Pancreas (tissue), 10 donors: ENCODE measurements around the gene ADAMTS15. TPM values are rescaled to one million over a fixed set of nuclear protein-coding genes. Genes with fewer than 3 reads are reported as not detected.

Experiments
- ATAC-seq, 4 donors: fragments of 200-7000 bp; cut with Tn5 transposase; one replicate each; pipeline versions ENCODE4 v1.8.0 to v1.9.1; 2020; ENCODE audit warnings: mild to moderate bottlenecking in 4 of 4, moderate library complexity in 4 of 4
- DNase-seq, 6 donors: peaks; one replicate each; pipeline ENCODE4 v3.0.0-alpha.2; 2020
- FAIRE-seq: peaks from 2 replicates; lab custom pipeline; 2012; peaks lifted over from hg19 to GRCh38; lab: Jason Lieb, UNC
- H3K27ac ChIP-seq, 4 donors: fragments of 200-600 bp; sonication (generic); 1 replicate in 3 of 4; 2 replicates in 1 of 4; pipeline versions ENCODE4 v1.5.0 to v1.8.0; 2020
- H3K27me3 ChIP-seq, 4 donors: fragments of 200-600 bp; one replicate each; pipeline ENCODE4 v1.8.0; 2021
- H3K36me3 ChIP-seq, 3 donors: fragments of 200-600 bp; sonication (generic) in 1 of 3; one replicate each; pipeline versions ENCODE4 v1.5.0 to v1.8.0; 2020 to 2021
- H3K4me1 ChIP-seq, 3 donors: fragments of 200-600 bp; one replicate each; pipeline ENCODE4 v1.8.0; 2021
- H3K4me3 ChIP-seq, 4 donors: fragments of 200-600 bp; sonication (generic) in 2 of 4; one replicate each; pipeline versions ENCODE4 v1.5.0 to v1.8.0; 2020 to 2021
- H3K9me3 ChIP-seq, 4 donors: fragments of 200-600 bp; one replicate each; pipeline ENCODE4 v1.8.0; 2021
- WGBS, 2 donors: extraction: QIAGEN DNeasy Blood & Tissue Kit; methylation state at CpG; one replicate each; pipeline ENCODE4 v1.1.7; 2013; 5-methylcytosine and 5-hydroxymethylcytosine counted together
- intact Hi-C, 3 donors: fragments of 100-400 bp; cut with DNase I; formaldehyde crosslinking; loops; one replicate each; pipeline versions ENCODE4 v1.11.1 to v1.14.2; 2022
- polyA plus RNA-seq, 2 donors: library from polyadenylated mRNA; stranded (reverse); fragments of 200-250 nt; gene quantifications; one replicate each; pipeline ENCODE4 v1.2.3, GENCODE V29; 2013
- total RNA-seq, 6 donors: library from RNA; stranded (reverse); fragmentation: NEBNext Ultra II Directional in 4 of 6; extraction: Animal tissue kit (Norgen Biotek cat#: 25700) in 4 of 6; gene quantifications; one replicate each; pipeline versions ENCODE4 v1.2.1 to v1.2.4, GENCODE V29; 2021 to 2023
- TF ChIP-seq, protein P1 (sequence below), 4 donors: fragments of 200-600 bp; sonication (generic) in 3 of 4; IDR thresholded peaks; one replicate each; pipeline versions ENCODE4 v1.5.0 to v1.8.0; 2021; ENCODE audit warnings: antibody characterized with exemption in 4 of 4
- donor health status: healthy with polysubstance abuse.
- donor health status: DM: no; HTN: no; CAD: no; lungs with moderate emphysema.
- donor health status: DM: no; HTN: no; CAD: no.
- donor health status: control.
- donor health status: control.
- donor health status: Bipolar disorder and iron deficiency.
- donor health status: DM: yes; HTN: yes; CAD: no.
- donor health status: DM: no; HTN: no; CAD: no.
- donor health status: DM: no; HTN: no; CAD: no.
- donor health status: DM: yes; HTN: yes; CAD: no.

ADAMTS15 gene
- total and polyA plus RNA-seq, 8 donors: 0.14 to 1.2 (median 0.78) TPM

DNA sequence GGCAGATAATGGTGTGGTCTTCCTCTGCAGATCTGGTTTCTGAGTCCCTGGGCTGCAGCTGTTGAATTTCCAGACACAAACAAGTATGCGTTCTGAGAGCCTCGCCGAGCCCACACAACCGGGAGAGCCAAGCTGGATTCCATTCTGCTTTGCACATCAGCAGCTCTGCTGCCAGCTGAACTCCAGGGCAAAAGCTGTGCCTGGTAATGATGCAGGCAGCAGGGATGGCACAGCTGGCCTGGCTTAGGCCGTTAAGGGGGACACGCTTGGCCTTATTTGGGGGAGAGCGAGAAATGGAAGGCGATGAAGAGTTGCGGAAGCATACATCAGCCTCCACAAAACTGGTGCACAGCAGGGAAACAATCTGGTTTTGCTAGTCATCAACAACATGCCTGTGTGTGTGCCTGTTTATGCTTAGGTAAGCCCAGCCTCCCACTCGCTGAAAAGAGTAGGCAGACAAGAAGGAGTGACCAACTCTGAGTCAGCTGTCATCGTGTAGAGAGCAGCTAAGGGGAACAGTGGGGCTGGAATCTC, 45.1 kb upstream of the ADAMTS15 start:
- WGBS, 2 donors: 62 to 73% methylated on average over 11 of the region's 11 CpGs
- intact Hi-C loops: no loop called here
- DNase-seq (no peak), FAIRE-seq (no peak), ATAC-seq (peak in 3 of 4 donors; percentile 49 to 66 (median 62))
- Histone ChIP-seq H3K27ac (peak overlapping the region in 1 of 4 donors; percentile 12), H3K36me3 (no peaks in the 10 kb centered on the region), H3K9me3 (no peaks in the 10 kb centered on the region), H3K4me3 (no peak overlapping the region), H3K27me3 (no peaks in the 10 kb centered on the region), H3K4me1 (no peaks in the 10 kb centered on the region)
- TF ChIP-seq, protein P1, sequence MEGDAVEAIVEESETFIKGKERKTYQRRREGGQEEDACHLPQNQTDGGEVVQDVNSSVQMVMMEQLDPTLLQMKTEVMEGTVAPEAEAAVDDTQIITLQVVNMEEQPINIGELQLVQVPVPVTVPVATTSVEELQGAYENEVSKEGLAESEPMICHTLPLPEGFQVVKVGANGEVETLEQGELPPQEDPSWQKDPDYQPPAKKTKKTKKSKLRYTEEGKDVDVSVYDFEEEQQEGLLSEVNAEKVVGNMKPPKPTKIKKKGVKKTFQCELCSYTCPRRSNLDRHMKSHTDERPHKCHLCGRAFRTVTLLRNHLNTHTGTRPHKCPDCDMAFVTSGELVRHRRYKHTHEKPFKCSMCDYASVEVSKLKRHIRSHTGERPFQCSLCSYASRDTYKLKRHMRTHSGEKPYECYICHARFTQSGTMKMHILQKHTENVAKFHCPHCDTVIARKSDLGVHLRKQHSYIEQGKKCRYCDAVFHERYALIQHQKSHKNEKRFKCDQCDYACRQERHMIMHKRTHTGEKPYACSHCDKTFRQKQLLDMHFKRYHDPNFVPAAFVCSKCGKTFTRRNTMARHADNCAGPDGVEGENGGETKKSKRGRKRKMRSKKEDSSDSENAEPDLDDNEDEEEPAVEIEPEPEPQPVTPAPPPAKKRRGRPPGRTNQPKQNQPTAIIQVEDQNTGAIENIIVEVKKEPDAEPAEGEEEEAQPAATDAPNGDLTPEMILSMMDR (IDR thresholded peaks at IDR 0.05): no peak

DNA sequence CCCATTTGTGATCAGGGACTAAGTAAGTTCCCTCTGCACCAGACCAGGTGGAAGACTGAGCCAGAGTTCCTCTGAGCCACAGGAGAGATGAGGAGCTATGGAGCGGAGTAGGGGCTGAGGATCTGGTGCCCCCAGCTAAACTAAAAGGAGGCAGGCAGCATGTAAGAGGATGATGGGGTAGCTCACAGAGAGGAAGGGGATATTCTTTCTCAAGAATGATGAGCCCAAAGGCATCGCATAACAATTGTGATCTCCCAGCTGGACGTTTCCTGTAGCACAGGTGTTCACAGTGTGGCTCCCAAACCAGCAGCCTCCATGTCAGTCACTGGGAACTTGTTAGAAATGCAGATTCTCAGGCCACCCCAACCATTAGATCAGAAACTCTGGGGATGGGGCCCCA, 44.5 kb upstream of the ADAMTS15 start:
- ATAC-seq (no peak), DNase-seq (no peak), FAIRE-seq (no peak)
- Histone ChIP-seq H3K27me3 (no peaks in the 10 kb centered on the region), H3K4me1 (no peaks in the 10 kb centered on the region), H3K4me3 (no peak overlapping the region), H3K27ac (no peak overlapping the region), H3K36me3 (no peaks in the 10 kb centered on the region), H3K9me3 (no peaks in the 10 kb centered on the region)
- WGBS, 2 donors: 82 to 85% methylated on average over 3 of the region's 3 CpGs
- TF ChIP-seq, protein P1 (IDR thresholded peaks at IDR 0.05): no peak
- intact Hi-C loops: no loop called here

DNA sequence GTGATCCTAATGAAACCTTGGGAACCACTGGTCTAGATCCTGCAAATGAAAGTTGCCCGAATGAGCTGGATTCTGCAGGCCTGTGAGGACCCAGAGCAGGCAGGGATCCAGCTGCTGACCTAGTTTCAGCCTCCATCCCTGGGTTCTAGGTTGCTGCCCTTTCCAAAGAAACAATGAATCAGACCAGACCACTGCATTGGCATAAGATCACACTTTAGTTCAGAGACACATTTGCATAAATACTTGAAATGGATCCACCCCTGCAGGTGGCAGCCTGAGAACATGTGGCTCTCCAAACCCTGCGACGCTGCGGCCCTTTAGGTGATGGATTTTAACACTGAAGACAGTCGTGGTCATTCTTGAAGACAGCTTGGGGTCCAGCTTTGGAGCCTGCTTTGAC, 43.7 kb upstream of the ADAMTS15 start:
- ATAC-seq: no peak

DNA sequence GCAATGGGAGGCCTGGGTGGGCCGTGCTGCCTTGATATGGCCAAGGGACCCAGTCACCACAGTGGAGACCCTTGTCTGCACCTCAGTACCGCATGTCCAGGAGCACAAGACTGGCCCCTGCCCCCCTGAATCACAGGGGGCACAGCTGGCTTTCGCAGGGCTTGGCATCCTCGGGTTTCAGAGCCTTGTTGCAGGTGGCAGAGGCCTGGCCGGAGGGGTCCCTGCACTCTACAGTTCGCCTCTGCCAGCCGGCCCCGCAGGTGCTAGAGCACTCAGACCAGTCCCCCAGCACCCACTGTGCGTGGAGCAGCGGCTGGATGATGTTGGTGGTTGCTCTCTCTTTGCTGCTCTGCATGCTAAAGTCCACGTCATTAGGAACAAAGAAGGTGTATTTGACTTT, 43.0 kb upstream of the ADAMTS15 start:
- H3K4me3 ChIP-seq: no peak overlapping the region
- DNase-seq: no peak
- H3K36me3 ChIP-seq: no peaks in the 10 kb centered on the region
- ATAC-seq: no peak
- H3K4me1 ChIP-seq: no peaks in the 10 kb centered on the region
- no peaks in the 10 kb centered on the region for H3K27me3 ChIP-seq
- TF ChIP-seq, protein P1 (IDR thresholded peaks at IDR 0.05): no peak
- intact Hi-C loops: no loop called here
- H3K27ac ChIP-seq: no peak overlapping the region
- 84 to 94% methylated on average over 11 of the region's 11 CpGs for WGBS, 2 donors
- no peaks in the 10 kb centered on the region for H3K9me3 ChIP-seq
- no peak for FAIRE-seq

More for the DNA sequence above, 43.7 kb upstream of the ADAMTS15 start:
- Histone ChIP-seq H3K4me1 (no peaks in the 10 kb centered on the region), H3K27ac (no peak overlapping the region), H3K27me3 (no peaks in the 10 kb centered on the region), H3K36me3 (no peaks in the 10 kb centered on the region), H3K9me3 (no peaks in the 10 kb centered on the region), H3K4me3 (no peak overlapping the region)
- DNase-seq (no peak), FAIRE-seq (no peak)
- WGBS, 2 donors: 78 to 80% methylated on average over 5 of the region's 5 CpGs
- intact Hi-C loops: no loop called here
- TF ChIP-seq, protein P1 (IDR thresholded peaks at IDR 0.05): no peak

DNA sequence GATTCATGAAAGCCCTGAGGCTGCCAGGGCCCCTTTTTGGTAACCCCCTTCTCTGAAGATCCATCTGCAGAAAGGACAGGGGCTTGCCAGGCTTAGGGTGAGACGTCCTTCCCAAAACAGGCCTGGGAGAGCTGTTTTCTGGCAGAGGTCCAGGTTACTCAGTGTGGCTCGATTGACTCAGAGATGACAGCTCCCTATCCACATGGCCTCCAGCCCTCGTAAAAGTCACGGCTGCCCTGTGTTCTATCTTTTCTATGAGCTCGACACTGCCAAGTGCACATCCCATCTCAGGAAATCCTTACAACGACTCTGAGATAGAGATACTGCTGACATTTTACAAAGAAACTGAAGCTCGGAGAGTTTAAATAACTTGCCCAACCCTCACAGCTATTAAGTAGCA, 40.5 kb upstream of the ADAMTS15 start:
- DNase-seq (peak in 1 of 6 donors; percentile 26), FAIRE-seq (no peak), ATAC-seq (peak in 1 of 4 donors; percentile 30)
- no peak overlapping the region for H3K4me3 ChIP-seq
- no peaks in the 10 kb centered on the region for H3K36me3 ChIP-seq
- H3K27ac ChIP-seq: no peak overlapping the region
- no peaks in the 10 kb centered on the region for H3K27me3 ChIP-seq
- no peaks in the 10 kb centered on the region for H3K9me3 ChIP-seq
- intact Hi-C loops: no loop called here
- H3K4me1 ChIP-seq: no peaks in the 10 kb centered on the region
- 65 to 74% methylated on average over 7 of the region's 7 CpGs for WGBS, 2 donors
- TF ChIP-seq, protein P1 (IDR thresholded peaks at IDR 0.05): no peak
